GM18498 (cell line): ENCODE results near the gene TMEM45B.
"Not testable (repeated sequence)": the region's sequence is repeated elsewhere in the genome, so short reads cannot be mapped to it uniquely, and the experiment has no call there.

ENCODE experiments used
- ATAC-seq: cut with Tn5 transposase; IDR thresholded peaks from one replicate; pipeline ENCODE4 v1.9.1; 2021; ENCODE audit warnings: mild to moderate bottlenecking, moderate library complexity; ENCODE audit not compliant: unreplicated experiment

TMEM45B gene

DNA sequence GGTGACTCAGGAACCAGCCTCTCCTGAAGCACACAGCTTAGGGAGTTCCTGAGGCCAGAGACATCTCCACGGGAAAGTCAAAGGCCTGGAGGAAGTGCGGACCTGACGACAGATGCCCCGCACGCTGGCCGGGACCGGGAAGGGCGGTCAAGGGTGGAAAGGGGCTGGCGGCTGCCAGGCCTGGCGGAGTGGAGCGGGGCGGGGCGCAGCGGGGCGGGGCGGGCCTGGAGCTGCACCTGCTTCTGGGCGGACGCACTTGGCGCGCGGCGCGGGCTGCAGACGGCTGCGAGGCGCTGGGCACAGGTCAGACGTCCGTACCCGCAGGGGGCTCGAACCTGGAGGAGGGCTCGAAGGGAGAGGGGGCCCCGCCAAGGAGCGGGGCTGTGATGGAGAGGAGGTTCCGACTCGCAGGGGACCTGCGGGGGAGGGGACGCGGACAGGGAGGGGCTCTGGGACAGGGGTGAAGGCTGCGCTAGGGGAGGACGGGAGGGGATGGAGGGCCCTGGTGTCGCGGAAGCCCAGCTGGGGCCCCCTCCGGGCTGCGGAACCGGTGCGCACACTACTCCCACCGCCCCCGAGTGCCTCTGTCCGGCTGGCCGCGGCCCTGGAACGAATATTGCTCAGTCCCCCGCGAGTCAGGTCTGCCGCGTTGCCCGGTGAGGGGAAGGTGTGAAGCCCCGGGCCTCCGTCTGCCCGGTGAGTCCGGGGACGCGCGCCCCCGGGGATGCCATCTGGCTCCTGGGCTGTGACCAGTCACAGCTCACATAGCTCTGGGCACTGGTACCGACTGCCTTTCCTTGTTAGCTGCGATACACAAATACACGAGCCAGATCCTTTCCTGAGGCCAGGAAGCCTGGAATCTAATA, at the start of gene TMEM45B:
Gene TMEM45B, plus strand, starts transcription at position 253 of the 866 bp plus-strand sequence. CDS start 36,635 bp downstream, outside the sequence.
- ATAC-seq, result no peak

- no peak for ATAC-seq
Observed at GRCh38 chr11:129766898-129767604, 48.6 kb upstream of the TMEM45B start.

GRCh38 chr11:129767827-129768226, 47.8 kb upstream of the TMEM45B start:
- ATAC-seq, result no peak

- ATAC-seq, result no peak
Observed at GRCh38 chr11:129768356-129768755, 47.3 kb upstream of the TMEM45B start.

DNA sequence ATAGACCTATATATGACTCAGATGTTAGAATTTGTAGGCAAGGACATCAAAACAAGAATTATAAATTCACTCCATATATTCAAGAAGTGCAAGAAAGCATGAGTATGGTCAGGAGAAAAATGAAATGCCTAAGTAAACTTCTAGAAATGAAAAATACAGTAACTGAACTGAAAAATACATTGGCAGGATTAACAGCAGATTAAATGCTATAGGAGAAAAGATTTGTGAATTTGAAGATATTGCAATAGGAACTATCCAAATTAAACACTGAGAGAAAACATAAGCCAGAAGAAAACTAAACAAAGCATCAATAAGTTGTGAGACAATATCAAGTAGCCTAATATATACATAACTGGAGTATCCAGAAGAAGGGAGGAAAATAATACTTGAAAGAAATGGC, 46.6 kb upstream of the TMEM45B start:
- ATAC-seq, result no peak

DNA sequence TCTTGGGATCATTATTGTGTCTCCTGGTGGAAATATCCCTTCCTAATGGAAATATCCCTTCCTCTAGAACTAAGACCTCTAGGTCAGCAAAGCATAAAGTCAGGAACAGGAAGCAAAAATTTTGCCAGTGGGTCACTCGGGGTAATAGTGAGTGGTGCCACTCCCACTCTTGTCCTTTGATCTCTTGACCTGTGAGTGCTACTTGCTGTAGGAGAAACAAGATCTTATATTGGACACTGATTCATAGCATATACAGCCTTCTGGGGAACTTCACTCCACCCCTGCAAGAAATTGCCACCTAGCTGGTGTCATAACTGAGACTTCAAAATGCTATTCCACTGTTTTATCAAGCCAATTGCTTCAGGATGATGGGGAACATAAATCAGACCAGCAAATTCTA, 44.7 kb upstream of the TMEM45B start:
- ATAC-seq, result no peak

- not testable (repeated sequence) for ATAC-seq
Observed at GRCh38 chr11:129771456-129771855, 44.2 kb upstream of the TMEM45B start.

GRCh38 chr11:129778877-129779276, 36.8 kb upstream of the TMEM45B start:
- no peak for ATAC-seq

DNA sequence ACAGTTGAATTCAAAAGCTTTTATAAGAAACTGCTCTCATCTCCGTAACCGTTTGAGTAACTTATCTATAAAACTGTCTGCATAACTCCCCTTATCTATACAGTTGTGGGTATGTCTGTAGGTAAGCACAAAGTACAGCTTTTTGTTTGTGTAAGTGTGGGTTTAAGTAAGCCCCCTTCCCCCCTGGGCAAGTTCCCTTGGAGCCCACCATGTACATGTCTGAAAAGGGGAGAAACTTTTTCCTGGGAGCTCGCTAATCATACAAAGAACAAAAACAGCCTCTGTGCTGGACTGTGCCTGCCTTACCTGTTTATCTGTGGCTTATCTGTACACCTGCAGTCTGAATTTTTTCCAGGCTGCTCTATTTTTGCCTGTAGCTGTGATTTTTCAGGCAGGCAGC, 36.3 kb upstream of the TMEM45B start:
- no peak for ATAC-seq

- no peak for ATAC-seq
Observed at GRCh38 chr11:129785383-129786111, 30.1 kb upstream of the TMEM45B start.

DNA sequence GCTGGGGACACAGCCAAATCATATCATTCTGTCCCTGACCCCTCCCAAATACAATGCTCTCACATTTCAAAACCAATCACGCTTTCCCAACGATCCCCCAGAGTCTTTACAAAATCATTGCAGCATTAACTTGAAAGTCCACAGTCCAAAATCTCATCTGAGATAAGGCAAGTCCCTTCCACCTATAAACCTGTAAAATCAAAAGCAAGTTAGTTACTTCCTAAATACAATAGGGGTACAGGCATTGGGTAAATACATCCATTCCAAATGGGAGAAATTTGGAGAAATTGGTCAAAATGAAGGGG, 29.6 kb upstream of the TMEM45B start:
- not testable (repeated sequence) for ATAC-seq

GRCh38 chr11:129787532-129788155, 28.0 kb upstream of the TMEM45B start:
- ATAC-seq, result no peak

DNA sequence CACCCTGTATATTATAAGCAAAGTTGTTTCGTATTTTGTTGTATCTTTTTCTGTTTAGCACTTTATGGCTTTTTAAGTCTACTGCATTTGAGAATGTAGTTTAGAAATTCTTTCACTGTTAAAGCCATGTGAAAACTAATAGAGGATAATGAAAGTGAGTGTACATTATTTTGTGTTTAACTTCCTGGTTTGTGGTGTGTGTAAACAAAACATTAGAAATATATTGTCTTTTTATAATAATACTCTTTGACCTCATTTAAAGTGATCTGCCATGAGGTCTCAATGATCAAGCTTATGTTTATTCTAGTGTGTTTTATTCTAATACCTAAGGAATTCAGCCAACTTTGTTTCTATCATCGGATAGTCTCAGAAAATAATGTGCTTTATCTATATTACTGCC, 27.4 kb upstream of the TMEM45B start:
- ATAC-seq, result no peak

GRCh38 chr11:129790106-129790505, 25.5 kb upstream of the TMEM45B start:
- no peak for ATAC-seq

DNA sequence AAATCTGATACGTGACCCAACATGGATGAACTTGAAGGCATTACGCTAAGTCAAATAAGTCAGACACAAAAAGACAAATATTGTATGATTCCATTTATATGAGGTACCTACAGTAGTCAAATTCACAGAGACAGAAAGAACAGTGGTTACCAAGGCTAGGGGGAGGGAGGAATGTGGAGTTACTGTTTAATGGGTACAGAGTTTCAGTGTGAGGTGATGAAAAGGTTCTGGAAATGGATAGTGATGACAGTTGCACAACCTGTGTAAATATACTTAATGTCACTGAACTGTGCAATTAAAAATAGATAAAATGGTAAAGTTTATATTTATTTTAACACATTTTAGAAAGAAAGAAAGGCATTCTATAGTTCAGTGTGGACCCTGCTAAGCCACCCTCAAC, 24.1 kb upstream of the TMEM45B start:
- no peak for ATAC-seq

- ATAC-seq, result no peak
Observed at GRCh38 chr11:129792663-129793062, 23.0 kb upstream of the TMEM45B start.

DNA sequence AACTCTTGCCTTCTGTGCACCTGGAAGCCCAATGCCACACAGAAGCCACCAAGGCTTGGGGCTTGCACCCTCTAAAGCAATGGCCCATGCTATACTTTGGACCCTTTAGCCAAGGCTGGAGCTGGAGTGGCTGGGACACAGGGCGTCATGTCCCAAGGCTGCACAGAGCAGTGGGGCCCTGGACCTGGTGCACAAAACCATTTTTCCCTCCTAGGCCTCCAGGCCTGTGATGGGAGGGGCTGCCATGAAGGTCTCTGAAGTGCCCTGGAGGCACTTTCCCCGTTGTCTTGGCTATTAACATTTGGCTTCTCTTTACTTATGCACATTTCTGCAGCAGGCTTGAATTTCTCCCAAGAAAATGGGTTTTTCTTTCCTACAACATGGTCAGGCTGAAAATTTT, 20.6 kb upstream of the TMEM45B start:
- ATAC-seq, result no peak

GRCh38 chr11:129798212-129798611, 17.4 kb upstream of the TMEM45B start:
- no peak for ATAC-seq

DNA sequence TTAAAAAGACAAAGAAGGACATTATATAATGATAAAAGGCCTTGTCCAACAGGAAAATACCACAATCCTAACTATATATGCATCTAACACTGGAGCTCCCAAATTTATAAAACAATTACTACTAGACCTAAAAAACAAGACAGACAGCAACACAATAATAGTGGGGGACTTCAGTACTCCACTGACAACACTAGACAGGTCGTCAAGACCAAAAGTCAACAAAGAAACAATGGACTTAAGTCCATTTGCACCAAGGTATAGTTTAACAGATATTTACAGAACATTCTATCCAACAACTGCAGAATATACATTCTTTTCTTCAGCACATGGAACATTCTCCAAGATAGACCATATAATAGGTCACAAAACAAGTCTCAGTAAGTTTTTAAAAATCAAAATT, 15.5 kb upstream of the TMEM45B start:
- ATAC-seq, result not testable (repeated sequence)

- no peak for ATAC-seq
Observed at GRCh38 chr11:129800655-129801054, 15.0 kb upstream of the TMEM45B start.

- ATAC-seq, result no peak
Observed at GRCh38 chr11:129803533-129803932, 12.1 kb upstream of the TMEM45B start.
